H1 (cell line): ENCODE data around the gene AP5Z1. TPM values are rescaled to one million over a fixed set of nuclear protein-coding genes. Genes with fewer than 3 reads are reported as not detected.

Experiments
- CTCF ChIA-PET: fragments of 300-600 bp; sonication (Branson Sonifier 250); formaldehyde crosslinking; loops from one replicate; lab custom pipeline; 2021; ENCODE audit not compliant: partially characterized antibody; lab: Charles Lee
- POLR2A ChIA-PET: fragments of 300-600 bp; sonication (Branson Sonifier 250); formaldehyde crosslinking; loops from one replicate; lab custom pipeline; 2021; ENCODE audit warnings: inconsistent platforms; ENCODE audit not compliant: partially characterized antibody; lab: Charles Lee
- DNase-seq, 2 experiments: peaks; one replicate each; pipeline versions ENCODE4 v3.0.0 to v3.0.0-alpha.2; 2010 to 2022; ENCODE audit warnings: low spot score in 2 of 2, low read depth in 1 of 2, mixed read lengths in 1 of 2
- FAIRE-seq: peaks from 2 replicates; lab custom pipeline; 2011; peaks lifted over from hg19 to GRCh38; lab: Jason Lieb, UNC
- H2AFZ ChIP-seq: 2 replicates; pipeline ENCODE4 v1.8.1; 2012; ENCODE audit warnings: low read length, inconsistent platforms
- H2AK5ac ChIP-seq: 2 replicates; pipeline ENCODE4 v1.6.1; 2013; ENCODE audit warnings: low read depth, low read length
- H2BK120ac ChIP-seq: replicated peaks from 2 replicates; pipeline ENCODE3; 2013; ENCODE audit warnings: low read depth, low read length, inconsistent platforms
- H2BK12ac ChIP-seq: 2 replicates; pipeline ENCODE4 v1.6.1; 2013; ENCODE audit warnings: low read depth, low read length
- H2BK15ac ChIP-seq: 2 replicates; pipeline ENCODE4 v1.6.1; 2013; ENCODE audit warnings: low read length
- H2BK20ac ChIP-seq: 2 replicates; pipeline ENCODE4 v1.6.1; 2013; ENCODE audit warnings: low read length
- H2BK5ac ChIP-seq: 2 replicates; pipeline ENCODE4 v1.6.1; 2013; ENCODE audit warnings: low read depth, low read length
- H3K14ac ChIP-seq: 2 replicates; pipeline ENCODE4 v1.6.1; 2013; ENCODE audit warnings: inconsistent platforms; ENCODE audit not compliant: insufficient read length
- H3K18ac ChIP-seq: 2 replicates; pipeline ENCODE4 v1.6.1; 2013; ENCODE audit warnings: low read length; ENCODE audit errors: extremely low read depth
- H3K23ac ChIP-seq: 2 replicates; pipeline ENCODE4 v1.6.1; 2013; ENCODE audit warnings: inconsistent platforms; ENCODE audit not compliant: insufficient read length
- H3K23me2 ChIP-seq: 2 replicates; pipeline ENCODE4 v1.6.1; 2013; ENCODE audit warnings: low read depth, low read length
- H3K27ac ChIP-seq: 2 replicates; pipeline ENCODE4 v1.6.1; 2011; ENCODE audit warnings: low read depth, low read length, inconsistent platforms
- H3K27me3 ChIP-seq, 4 experiments: replicated peaks in 1 of 4; 1 replicate in 1 of 4; 2 replicates in 3 of 4; pipeline versions ENCODE4 v1.6.1 to v1.8.1; 2011 to 2013; ENCODE audit warnings: low read length in 3 of 4, mild to moderate bottlenecking in 3 of 4, inconsistent platforms in 2 of 4, mixed read lengths in 2 of 4, moderate library complexity in 1 of 4; ENCODE audit not compliant: control insufficient read depth in 3 of 4, insufficient read depth in 3 of 4; ENCODE audit errors: extremely low read depth in 1 of 4
- H3K36me3 ChIP-seq, 4 experiments: 2 replicates each; pipeline versions ENCODE4 v1.6.1 to v1.8.1; 2011 to 2013; ENCODE audit warnings: mild to moderate bottlenecking in 4 of 4, low read length in 3 of 4, moderate library complexity in 2 of 4, control low read depth in 1 of 4, inconsistent platforms in 1 of 4; ENCODE audit not compliant: insufficient read depth in 4 of 4, control insufficient read depth in 2 of 4
- H3K4ac ChIP-seq: replicated peaks from 2 replicates; pipeline ENCODE3; 2013; ENCODE audit warnings: low read length, low read depth, mixed read lengths, inconsistent platforms; ENCODE audit not compliant: insufficient read length
- H3K4me1 ChIP-seq, 4 experiments: replicated peaks in 1 of 4; 1 replicate in 1 of 4; 2 replicates in 3 of 4; pipeline versions ENCODE4 v1.6.1 to v1.8.1; 2011 to 2013; ENCODE audit warnings: low read length in 3 of 4, inconsistent platforms in 2 of 4, mixed read lengths in 1 of 4; ENCODE audit not compliant: insufficient read depth in 4 of 4, control insufficient read depth in 3 of 4
- H3K4me2 ChIP-seq, 2 experiments: 2 replicates each; pipeline versions ENCODE4 v1.6.1 to v1.8.1; 2011 to 2013; ENCODE audit warnings: low read depth in 2 of 2, low read length in 2 of 2, control low read depth in 1 of 2, inconsistent platforms in 1 of 2, mild to moderate bottlenecking in 1 of 2; ENCODE audit not compliant: insufficient read depth in 1 of 2
- H3K4me3 ChIP-seq, 4 experiments: fragments of 200-600, 300-600 bp in 1 of 4; sonication (generic), shearing (Covaris generic), sonication (Bioruptor Twin) in 1 of 4; 2 replicates each; pipeline versions ENCODE4 v1.5.1 to v1.8.1; 2011 to 2016; ENCODE audit warnings: low read length in 4 of 4, low read depth in 3 of 4, control low read depth in 2 of 4, inconsistent platforms in 2 of 4, mild to moderate bottlenecking in 2 of 4, mixed read lengths in 1 of 4, moderate library complexity in 1 of 4; ENCODE audit not compliant: insufficient read depth in 2 of 4; ENCODE audit errors: extremely low read depth in 1 of 4
- H3K56ac ChIP-seq: replicated peaks from 2 replicates; pipeline ENCODE3; 2013; ENCODE audit warnings: low read depth, mild to moderate bottlenecking, mixed read lengths, low read length, inconsistent platforms; ENCODE audit not compliant: insufficient read length
- H3K79me1 ChIP-seq: 2 replicates; pipeline ENCODE4 v1.6.1; 2013; ENCODE audit warnings: low read depth, low read length, control low read depth
- H3K79me2 ChIP-seq, 2 experiments: 2 replicates each; pipeline versions ENCODE4 v1.6.1 to v1.8.1; 2012 to 2013; ENCODE audit warnings: low read length in 2 of 2, mild to moderate bottlenecking in 2 of 2, inconsistent platforms in 1 of 2; ENCODE audit not compliant: insufficient read depth in 2 of 2, control insufficient read depth in 1 of 2
- H3K9ac ChIP-seq, 4 experiments: replicated peaks in 1 of 4; 1 replicate in 1 of 4; 2 replicates in 3 of 4; pipeline versions ENCODE4 v1.6.1 to v1.8.1; 2011 to 2013; ENCODE audit warnings: low read depth in 3 of 4, low read length in 3 of 4, control low read depth in 2 of 4, mild to moderate bottlenecking in 2 of 4, moderate library complexity in 2 of 4, inconsistent platforms in 1 of 4; ENCODE audit errors: extremely low read depth in 1 of 4
- H3K9me3 ChIP-seq, 2 experiments: 2 replicates each; pipeline versions ENCODE4 v1.6.1 to v1.8.1; 2012 to 2013; ENCODE audit warnings: mild to moderate bottlenecking in 2 of 2, moderate library complexity in 2 of 2, control low read depth in 1 of 2, inconsistent platforms in 1 of 2, low read depth in 1 of 2, low read length in 1 of 2, mixed read lengths in 1 of 2; ENCODE audit not compliant: insufficient read depth in 2 of 2
- H4K20me1 ChIP-seq, 2 experiments: replicated peaks in 1 of 2; 2 replicates each; pipeline versions ENCODE3 to v1.8.1; 2011 to 2013; ENCODE audit warnings: inconsistent platforms in 2 of 2, low read length in 2 of 2, mild to moderate bottlenecking in 1 of 2; ENCODE audit not compliant: insufficient read depth in 2 of 2, control insufficient read depth in 1 of 2
- H4K5ac ChIP-seq: 2 replicates; pipeline ENCODE4 v1.6.1; 2013; ENCODE audit warnings: low read length, low read depth, mixed read lengths, inconsistent platforms; ENCODE audit not compliant: insufficient read length
- H4K8ac ChIP-seq: 2 replicates; pipeline ENCODE4 v1.8.0; 2013; ENCODE audit warnings: mild to moderate bottlenecking, moderate library complexity, low read length, inconsistent platforms; ENCODE audit not compliant: insufficient read depth; ENCODE audit errors: extremely low read depth
- H4K91ac ChIP-seq: replicated peaks from 2 replicates; pipeline ENCODE3; 2013; ENCODE audit warnings: low read length, mixed read lengths, inconsistent platforms; ENCODE audit not compliant: insufficient read length
- BCL11A ChIP-seq, 2 experiments: IDR thresholded peaks; one replicate each; pipeline ENCODE4 v1.6.1; 2011; ENCODE audit warnings: low read depth in 2 of 2, low read length in 2 of 2, mild to moderate bottlenecking in 2 of 2
- FOSL1 ChIP-seq: IDR thresholded peaks from 2 replicates; pipeline ENCODE4 v1.6.1; 2011; ENCODE audit warnings: mild to moderate bottlenecking, low read depth, low read length, moderate library complexity; ENCODE audit not compliant: insufficient read depth
- GABPA ChIP-seq: IDR thresholded peaks from 2 replicates; pipeline ENCODE4 v1.6.1; 2011; ENCODE audit warnings: mild to moderate bottlenecking, low read length, moderate library complexity, borderline replicate concordance; ENCODE audit not compliant: insufficient read depth
- GTF2F1 ChIP-seq: IDR thresholded peaks from 2 replicates; pipeline ENCODE4 v1.6.1; 2012; ENCODE audit warnings: low read depth, low read length, improper control_type of control experiment, borderline replicate concordance
- PHF8 ChIP-seq: fragments of 200-600 bp; sonication (generic); conservative IDR thresholded peaks from 2 replicates; pipeline ENCODE4 v1.7.1; 2012; ENCODE audit warnings: low read depth, mild to moderate bottlenecking, inconsistent platforms, low read length, moderate library complexity
- RAD21 ChIP-seq, 2 experiments: IDR thresholded peaks in 1 of 2; conservative IDR thresholded peaks in 1 of 2; 2 replicates each; pipeline ENCODE4 v1.6.1; 2011; ENCODE audit warnings: low read depth in 2 of 2, low read length in 2 of 2, improper control_type of control experiment in 1 of 2, inconsistent platforms in 1 of 2, mild to moderate bottlenecking in 1 of 2, moderate library complexity in 1 of 2
- RBBP5 ChIP-seq: IDR thresholded peaks from 2 replicates; pipeline ENCODE4 v1.7.1; 2012; ENCODE audit warnings: low read depth, mild to moderate bottlenecking, inconsistent platforms, low read length, moderate library complexity, borderline replicate concordance
- RNF2 ChIP-seq: fragments of 200-900, 300-1000 bp; sonication (generic); IDR thresholded peaks from 2 replicates; pipeline ENCODE4 v1.7.1; 2016; ENCODE audit warnings: borderline replicate concordance, low read depth, mild to moderate bottlenecking, antibody characterized with exemption, low read length; ENCODE audit not compliant: poor library complexity, severe bottlenecking; ENCODE audit errors: missing control alignments
- SIN3A ChIP-seq, 2 experiments: IDR thresholded peaks in 1 of 2; conservative IDR thresholded peaks in 1 of 2; 2 replicates each; pipeline ENCODE4 v1.6.1; 2011 to 2012; ENCODE audit warnings: low read length in 2 of 2, improper control_type of control experiment in 1 of 2, low read depth in 1 of 2, mild to moderate bottlenecking in 1 of 2
- TAF7 ChIP-seq: optimal IDR thresholded peaks from 2 replicates; pipeline ENCODE3; 2011; ENCODE audit warnings: low read depth, mild to moderate bottlenecking, inconsistent platforms, low read length, moderate library complexity, borderline replicate concordance
- TBP ChIP-seq: IDR thresholded peaks from 2 replicates; pipeline ENCODE4 v1.6.1; 2011; ENCODE audit warnings: low read depth, low read length, improper control_type of control experiment
- TCF12 ChIP-seq: IDR thresholded peaks from 2 replicates; pipeline ENCODE4 v1.6.1; 2011; ENCODE audit warnings: low read depth, mild to moderate bottlenecking, low read length
- YY1 ChIP-seq: IDR thresholded peaks from 2 replicates; pipeline ENCODE4 v1.6.1; 2011; ENCODE audit warnings: low read depth, mild to moderate bottlenecking, low read length
- WGBS, 2 experiments: shearing (Covaris generic) in 1 of 2; methylation state at CpG; one replicate each; pipeline versions ENCODE4 v1.1.6 to v1.1.7; 2013 to 2015; ENCODE audit warnings: low lambda C conversion rate in 2 of 2, mixed read lengths in 2 of 2, inconsistent platforms in 1 of 2, low coverage in 1 of 2, missing lambda C conversion rate in 1 of 2; ENCODE audit not compliant: insufficient replicate concordance in 2 of 2, insufficient coverage in 1 of 2, insufficient read length in 1 of 2; ENCODE audit errors: extremely low coverage in 1 of 2, missing lambda C conversion rate in 1 of 2; 5-methylcytosine and 5-hydroxymethylcytosine counted together
- polyA plus RNA-seq, 7 experiments: library from polyadenylated mRNA; depleted of rRNA in 3 of 7; stranded (reverse) in 5 of 7; unstranded in 2 of 7; fragments of >200 nt in 5 of 7; fragments of 200-250 nt in 2 of 7; gene quantifications; 1 replicate in 5 of 7; 2 replicates in 1 of 7; 4 replicates in 1 of 7; pipeline versions ENCODE4 v1.2.1 to v1.2.3, GENCODE V29; 2011 to 2013; ENCODE audit warnings: missing spikeins in 2 of 7, mixed read lengths in 2 of 7
- total RNA-seq: library from RNA; stranded (reverse); fragmentation: NEBNext Ultra II Directional; extraction: Animal tissue kit (Norgen Biotek cat#: 25700); gene quantifications from 2 replicates; pipeline ENCODE4 v1.2.1, GENCODE V29; 2021

Gene AP5Z1
- total and polyA plus RNA-seq, 2 of the 8 experiments (the other 6 are each of a cell fraction or from before 2014, with no cell fraction given): 24.0 to 24.7 TPM

- H3K23ac ChIP-seq: no peak overlapping the region
- H3K4me1 ChIP-seq: no peaks in the 10 kb centered on the region
- no peak for DNase-seq
- POLR2A ChIA-PET: interaction anchor here (0.6 kb wide), 1 partner anchor 233 kb away, joined by 3 read pairs; no protein-coding TSS in a partner anchor
- no peaks in the 10 kb centered on the region for H4K20me1 ChIP-seq
- H2BK15ac ChIP-seq: no peak overlapping the region
- no peak overlapping the region for H4K91ac ChIP-seq
- H2BK20ac ChIP-seq: no peak overlapping the region
- no peaks in the 10 kb centered on the region for H3K36me3 ChIP-seq
- no peak overlapping the region for H2BK120ac ChIP-seq
- no peak overlapping the region for H2AK5ac ChIP-seq
- WGBS, 2 experiments: 94% methylated on average over 12 of the region's 14 CpGs; no CpG with 5 or more reads in 1 of the 2 experiments
- H3K4me2 ChIP-seq: no peak overlapping the region
- no peak overlapping the region for H4K8ac ChIP-seq
- CTCF ChIA-PET: interaction anchor here (0.7 to 4.8 kb wide), 5 partner anchors 15 to 274 kb away, joined by 3 to 59 read pairs (median 24); no protein-coding TSS in a partner anchor
- no peak overlapping the region for H3K18ac ChIP-seq
- no peak overlapping the region for H3K27ac ChIP-seq
- H3K27me3 ChIP-seq: no peaks in the 10 kb centered on the region
- no peak overlapping the region for H2AFZ ChIP-seq
- no peaks in the 10 kb centered on the region for H3K79me1 ChIP-seq
- no peak overlapping the region for H3K9ac ChIP-seq
- H3K56ac ChIP-seq: no peak overlapping the region
- no peaks in the 10 kb centered on the region for H3K9me3 ChIP-seq
- no peak overlapping the region for H2BK12ac ChIP-seq
- no peak for FAIRE-seq
- H3K14ac ChIP-seq: no peak overlapping the region
- no peak overlapping the region for H3K4me3 ChIP-seq
- no peak overlapping the region for H3K4ac ChIP-seq
- H3K23me2 ChIP-seq: no peaks in the 10 kb centered on the region
- no peak overlapping the region for H2BK5ac ChIP-seq
- H3K79me2 ChIP-seq: no peaks in the 10 kb centered on the region
- no peak overlapping the region for H4K5ac ChIP-seq
- TF ChIP-seq BCL11A (IDR thresholded peaks at IDR 0.05; ENCODE audit: low read depth in 2 of 2, low read length in 2 of 2) (no peak), RBBP5 (no peak), FOSL1 (no peak), SIN3A (conservative IDR thresholded peaks at IDR 0.05 in 1 of 2, IDR thresholded peaks at IDR 0.05 in 1 of 2; ENCODE audit: low read depth in 1 of 2, low read length in 2 of 2) (no peak), RAD21 (IDR thresholded peaks at IDR 0.05 in 1 of 2, conservative IDR thresholded peaks at IDR 0.05 in 1 of 2; ENCODE audit: low read depth in 2 of 2, low read length in 2 of 2) (no peak), PHF8 (no peak), TBP (no peak), TCF12 (no peak), TAF7 (no peak), RNF2 (no peak), GABPA (no peak), GTF2F1 (no peak), YY1 (no peak)
These were observed 39.0 kb downstream of the AP5Z1 start for GRCh38 chr7:4814433-4814832.
